CD4-positive, alpha-beta T cell treated with Interleukin-15 for 4 hours (primary cell): ENCODE measurements around the gene IL2RA.
A peak's percentile ranks its signal among the peaks of the same experiment; 100 is the strongest.
"Not testable (repeated sequence)": the region's sequence is repeated elsewhere in the genome, so short reads cannot be mapped to it uniquely, and the experiment has no call there.

Experiments
- DNase-seq: peaks from one replicate; pipeline ENCODE4 v3.0.0-alpha.2; 2020; ENCODE audit warnings: low spot score

The IL2RA gene

DNA sequence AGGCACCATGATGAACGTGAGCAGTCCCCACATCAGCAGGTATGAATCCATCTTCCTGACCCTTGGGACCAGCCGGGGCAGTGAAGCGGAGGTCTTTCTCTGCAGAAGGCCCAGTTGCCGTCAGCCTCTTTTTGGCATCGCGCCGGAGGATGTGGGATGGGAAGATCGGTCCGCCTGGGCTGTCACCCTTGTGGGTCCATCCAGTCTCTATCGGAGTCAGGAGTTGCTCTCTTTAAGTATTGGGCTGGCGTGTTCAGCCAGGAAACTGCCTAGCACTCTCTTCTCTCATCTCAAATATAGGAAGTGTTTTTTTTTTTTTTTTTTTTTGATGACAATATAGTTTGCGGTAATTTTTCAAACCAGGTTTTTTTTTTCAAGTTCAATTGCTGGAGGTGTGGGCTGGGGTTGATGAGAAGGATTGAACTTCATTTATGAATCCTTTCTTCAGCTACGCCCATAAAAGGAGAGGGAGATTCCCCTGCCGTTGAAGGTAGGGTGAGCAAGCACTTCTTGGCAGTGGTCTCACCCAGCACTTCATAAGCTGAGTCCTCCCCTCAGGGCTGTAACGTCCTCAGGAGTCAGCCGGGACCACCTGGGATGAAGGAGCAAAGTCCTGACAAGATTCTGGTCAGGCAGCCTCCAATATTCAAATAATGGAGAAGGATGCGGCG lies at the start of gene IL2RA:
TSS of gene IL2RA (minus strand) at position 267 of the 671 bp plus-strand sequence. CDS start at position 51, 216 bp downstream.
- peak; percentile 77 for DNase-seq

DNA sequence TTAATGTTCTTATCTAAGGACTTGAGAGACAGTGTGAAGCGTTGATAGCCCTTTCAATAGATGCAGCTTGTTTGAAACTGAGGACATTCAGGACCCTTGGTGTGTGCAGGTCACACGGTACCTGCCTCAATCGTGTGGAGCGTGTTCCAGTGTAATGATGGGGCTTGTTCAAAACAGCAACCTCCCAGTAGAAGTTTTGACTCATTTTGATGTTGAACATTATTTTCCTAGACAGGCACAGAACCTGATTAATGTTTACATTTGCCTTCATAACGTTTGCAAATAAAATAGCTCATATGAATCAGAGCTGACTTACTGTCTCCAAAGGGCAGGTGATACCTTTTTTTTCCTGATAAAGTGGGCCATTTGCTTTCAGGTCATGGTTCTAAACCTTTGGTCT lies 48.0 kb upstream of the IL2RA start:
- DNase-seq = no peak

DNA sequence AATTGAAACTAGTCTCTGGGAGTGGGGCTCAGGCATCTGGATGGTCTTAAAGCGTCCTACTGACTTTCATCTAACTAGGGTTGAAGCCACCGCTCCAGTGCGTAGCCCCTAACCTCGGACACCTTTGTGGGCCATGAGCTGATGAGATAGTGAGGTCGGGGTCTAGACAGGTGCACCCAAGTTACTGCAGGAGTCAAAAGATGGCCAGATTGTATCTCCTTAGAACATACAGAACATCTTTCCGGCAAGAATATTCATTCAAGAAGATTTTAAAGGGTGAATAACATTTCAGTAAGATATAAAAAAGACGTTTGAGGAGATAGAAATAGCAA lies 47.2 kb upstream of the IL2RA start:
- DNase-seq = no peak

DNA sequence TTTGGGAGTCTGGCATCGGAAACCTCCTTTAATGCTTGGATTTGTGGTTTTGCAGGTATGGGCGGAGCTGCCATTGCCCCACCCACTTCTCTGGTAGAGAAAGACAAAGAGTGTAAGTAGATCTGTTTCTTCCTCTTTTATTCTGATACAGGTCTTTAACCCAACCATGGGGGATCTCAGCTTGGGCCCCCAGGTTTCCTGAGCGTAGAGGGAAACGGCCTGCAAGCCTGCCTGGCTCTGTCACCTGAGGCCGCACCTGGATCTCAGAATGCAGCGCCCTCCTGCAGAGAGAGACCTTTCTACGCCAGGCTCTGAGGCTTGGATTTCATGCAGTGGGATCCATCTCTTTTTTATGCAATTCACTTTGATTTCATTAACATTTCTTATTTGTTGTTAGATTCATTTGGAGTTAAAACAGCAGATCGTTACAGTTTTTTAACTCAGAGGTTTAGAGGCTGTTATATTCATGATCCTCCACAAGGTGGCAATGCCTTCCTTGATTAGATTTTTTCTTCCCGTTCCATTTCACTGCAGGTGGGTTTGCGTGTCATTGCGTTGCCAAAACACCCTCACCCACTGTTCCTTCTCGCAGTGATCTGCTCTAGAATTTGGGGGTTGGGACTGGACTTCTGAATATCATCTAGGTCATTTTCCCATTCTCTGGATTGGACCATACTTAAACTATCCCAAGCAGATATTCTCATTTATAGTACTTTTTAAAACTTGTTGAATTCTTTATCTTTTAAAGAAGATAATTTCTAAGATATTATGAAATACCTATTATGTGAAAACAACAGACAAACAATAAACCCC lies 46.7 kb upstream of the IL2RA start:
- peak; percentile 59 for DNase-seq

DNA sequence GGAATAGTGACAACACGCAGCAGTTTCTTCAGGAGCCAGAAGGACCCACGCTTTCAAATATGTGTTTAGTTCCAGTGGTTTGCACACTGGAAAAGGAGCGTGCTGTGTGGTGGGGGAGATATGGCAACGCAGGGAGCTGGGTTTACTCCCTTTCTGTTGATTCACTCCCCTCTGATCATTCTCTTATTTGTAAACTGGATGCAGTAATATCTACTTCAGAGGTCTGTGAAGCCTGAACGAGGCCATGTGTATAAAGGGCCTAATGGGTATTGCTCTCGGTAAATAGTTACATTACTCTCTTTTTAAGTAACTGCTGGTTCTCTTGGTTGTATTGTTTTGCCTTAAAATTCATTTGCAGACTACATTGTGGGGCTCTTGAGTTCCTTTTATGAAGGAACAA lies 45.9 kb upstream of the IL2RA start:
- no peak for DNase-seq

DNA sequence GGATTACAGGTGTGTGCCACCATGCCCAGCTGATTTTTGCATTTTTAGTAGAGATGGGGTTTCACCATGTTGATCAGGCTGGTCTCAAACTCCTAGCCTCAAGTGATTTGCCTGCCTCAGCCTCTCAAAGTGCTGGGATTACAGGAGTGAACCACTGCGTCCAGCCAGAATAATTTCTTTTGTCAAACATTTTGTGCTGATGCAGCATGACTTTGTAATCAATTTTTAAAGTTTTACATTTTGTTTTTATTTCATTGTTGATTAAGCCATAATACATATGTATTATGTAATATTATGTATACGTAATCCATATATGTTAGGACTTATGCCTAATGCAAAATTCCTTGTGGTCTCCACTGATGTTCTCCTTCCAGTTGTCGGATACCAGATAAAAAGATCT lies 45.4 kb upstream of the IL2RA start:
- not testable (repeated sequence) for DNase-seq

DNA sequence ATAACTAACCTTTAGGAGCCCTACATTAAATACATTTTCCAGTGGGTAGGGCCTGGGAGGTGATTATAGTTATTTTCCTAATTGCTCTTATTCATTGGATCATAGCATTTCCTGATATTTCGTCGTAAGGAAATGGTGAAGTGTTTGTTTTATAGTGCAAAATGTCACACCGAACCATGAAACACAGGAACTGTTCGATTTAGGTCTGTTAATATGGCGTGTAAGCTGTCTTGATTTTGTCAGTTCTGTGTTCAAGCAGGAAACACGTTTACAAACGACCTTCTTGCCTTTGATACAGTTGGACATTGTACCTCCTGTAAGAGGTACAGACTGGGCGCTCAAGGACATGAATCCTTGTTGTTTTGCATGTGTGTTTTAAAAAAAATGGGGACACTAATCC lies 41.4 kb upstream of the IL2RA start:
- DNase-seq = no peak

DNA sequence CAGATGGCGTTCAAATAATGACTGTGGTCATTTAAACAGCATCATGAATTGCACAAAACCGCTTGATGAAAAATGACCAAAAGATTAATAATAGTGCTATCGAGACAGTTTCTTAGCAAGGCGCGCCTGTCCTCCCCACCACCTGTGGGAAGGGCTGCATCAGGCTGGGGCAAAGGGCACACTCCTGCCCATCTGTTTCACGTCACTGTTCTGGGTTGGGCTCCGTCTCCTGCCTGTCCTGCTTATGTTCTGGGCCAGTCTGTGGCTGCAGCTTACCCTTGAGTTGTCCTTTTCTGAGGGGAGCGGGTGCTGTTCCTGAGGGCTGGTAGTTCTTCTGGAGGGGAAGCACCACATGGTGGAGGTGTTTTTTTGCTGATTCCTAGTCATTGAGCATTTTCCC lies 40.0 kb upstream of the IL2RA start:
- no peak for DNase-seq

DNA sequence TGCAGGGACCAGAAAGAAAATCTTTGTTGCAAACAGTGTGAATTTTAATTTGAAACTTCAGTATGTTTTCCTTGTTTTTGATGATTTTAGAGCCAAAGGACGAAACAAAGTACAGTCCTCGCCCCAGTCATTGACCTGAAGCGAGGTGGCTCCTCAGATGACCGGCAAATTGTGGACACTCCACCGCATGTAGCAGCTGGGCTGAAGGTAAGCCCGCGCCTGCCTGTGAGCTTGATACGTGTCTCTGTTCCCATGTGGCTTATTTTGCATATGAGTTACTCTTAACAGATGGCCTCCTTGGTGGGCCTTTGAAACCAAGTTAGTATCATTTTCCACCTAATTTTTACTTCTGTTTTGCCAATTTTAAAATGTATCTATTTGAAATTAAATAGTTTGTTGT lies 39.0 kb upstream of the IL2RA start:
- DNase-seq = no peak

DNA sequence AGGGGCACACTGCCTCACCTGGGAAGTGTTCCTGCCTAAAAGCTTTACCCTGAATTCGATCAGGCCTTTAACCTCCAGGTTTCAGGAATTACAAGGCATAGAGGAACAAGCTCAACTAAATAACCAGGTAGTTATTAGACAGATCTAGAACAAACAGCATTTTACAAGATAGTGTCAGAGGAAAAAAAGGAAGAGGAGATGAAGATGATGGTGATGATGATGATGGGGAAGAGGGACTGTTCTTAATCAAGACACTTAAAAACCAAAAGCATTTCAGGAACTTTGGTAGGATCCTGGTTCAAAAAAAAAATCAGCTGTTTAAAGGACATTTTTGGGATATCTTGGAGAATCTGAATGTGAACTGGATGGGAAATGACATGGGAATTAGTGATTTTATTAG lies 38.2 kb upstream of the IL2RA start:
- DNase-seq = no peak

DNA sequence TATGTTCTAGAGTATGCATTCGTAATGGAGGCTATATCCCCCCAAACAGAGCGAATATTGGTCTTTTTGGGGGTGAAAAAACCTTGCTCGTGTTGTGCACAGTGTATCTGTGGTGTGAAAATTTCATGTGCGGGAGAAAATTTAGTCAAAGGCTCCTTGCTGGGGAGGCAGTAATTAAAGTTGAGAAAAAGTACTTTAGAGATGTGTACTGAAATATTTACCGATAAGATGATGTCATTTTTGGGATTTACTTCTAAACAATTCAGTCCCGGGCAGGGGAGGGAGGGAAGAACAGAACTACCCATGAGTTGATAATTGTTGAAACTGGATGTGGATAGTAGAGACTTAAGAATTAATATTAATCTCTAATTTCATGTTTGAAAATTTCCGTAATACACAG lies 36.0 kb upstream of the IL2RA start:
- no peak for DNase-seq

DNA sequence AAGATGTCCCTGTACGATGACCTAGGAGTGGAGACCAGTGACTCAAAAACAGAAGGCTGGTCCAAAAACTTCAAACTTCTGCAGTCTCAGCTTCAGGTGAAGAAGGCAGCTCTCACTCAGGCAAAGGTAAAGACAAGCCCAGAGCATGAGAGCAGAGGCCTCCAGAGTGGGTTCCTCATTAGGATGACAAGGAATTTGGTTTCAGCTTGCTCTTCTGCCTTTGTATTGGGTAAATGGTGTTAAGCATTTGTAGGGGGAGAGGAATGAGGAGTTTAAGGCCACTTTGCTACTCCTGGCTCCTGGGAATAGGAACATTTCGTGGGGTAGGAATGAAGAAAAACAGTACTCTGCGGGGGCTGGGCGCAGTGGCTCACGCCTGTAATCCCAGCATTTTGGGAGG lies 34.9 kb upstream of the IL2RA start:
- DNase-seq = no peak

DNA sequence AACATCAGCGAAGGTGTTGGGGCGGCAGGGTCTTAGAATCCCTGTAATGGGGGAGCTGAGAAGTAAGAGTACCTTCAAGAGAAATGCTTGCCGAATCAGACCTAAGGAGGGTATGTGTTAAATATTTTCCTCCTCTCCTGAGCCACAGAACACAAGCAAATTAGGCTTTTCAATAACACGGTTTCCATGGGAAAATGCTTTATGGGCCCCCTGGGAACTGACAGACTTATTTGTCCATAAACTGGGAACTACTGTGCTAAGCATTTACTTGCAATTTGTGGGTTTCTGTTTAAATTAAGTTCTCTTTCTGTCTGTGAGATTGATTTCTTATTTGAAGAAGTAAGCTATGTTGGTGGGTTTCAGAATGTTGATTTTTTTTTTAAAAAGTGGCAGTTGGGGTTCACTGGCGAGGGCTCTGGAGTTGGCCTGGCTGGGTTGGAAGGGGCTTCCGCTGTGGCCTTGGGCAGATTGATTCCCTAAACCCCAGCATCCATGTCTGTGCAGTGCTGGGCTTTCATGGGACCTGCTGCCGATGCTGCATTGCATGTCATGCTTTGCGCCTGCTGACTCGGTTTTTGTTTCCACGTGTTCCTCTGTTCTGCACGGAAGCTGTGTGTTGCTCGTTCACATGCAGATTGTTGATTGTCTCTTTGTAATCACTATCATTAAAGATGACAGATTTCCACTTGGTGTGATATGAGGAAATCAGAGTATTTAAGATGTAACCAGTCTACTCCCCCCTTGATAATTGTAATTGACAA lies 33.8 kb upstream of the IL2RA start:
- no peak for DNase-seq

DNA sequence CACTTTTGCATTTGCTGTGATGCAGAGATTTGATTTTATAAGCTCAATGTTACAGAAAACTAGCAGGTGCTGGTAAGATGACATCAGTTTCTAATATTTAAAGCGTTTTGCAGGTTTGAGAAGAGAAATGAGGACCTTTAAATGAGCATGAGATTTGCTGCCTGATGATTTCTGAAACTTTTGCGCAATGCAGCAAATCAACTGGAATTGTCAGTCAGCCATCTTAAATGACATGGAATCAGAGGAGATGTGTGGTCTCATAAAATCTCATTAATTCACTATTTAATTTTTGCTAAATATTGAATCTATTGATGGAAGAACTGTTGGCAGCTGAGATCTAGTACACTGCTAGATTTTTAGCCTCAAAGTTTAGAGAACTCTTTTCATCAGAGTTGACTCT lies 30.6 kb upstream of the IL2RA start:
- no peak for DNase-seq

DNA sequence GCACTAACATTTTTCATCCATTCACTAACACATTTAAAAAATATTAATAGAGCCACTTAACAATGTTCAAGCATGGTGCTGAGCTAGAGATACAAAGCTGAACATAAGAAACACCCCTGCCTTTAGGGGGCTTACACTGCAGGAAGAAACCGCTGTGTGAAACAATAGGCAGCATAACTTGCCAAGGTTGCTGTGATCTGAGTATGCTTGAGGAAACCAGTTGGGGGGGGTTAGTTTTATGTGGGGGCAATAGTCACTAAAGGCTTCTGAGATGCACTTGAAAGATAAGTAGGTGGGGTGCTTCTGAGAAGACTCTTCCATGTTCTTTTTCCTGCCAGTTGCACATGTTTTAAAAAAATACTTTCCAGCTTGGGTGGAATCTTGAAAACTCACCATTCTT lies 29.5 kb upstream of the IL2RA start:
- DNase-seq = no peak

DNA sequence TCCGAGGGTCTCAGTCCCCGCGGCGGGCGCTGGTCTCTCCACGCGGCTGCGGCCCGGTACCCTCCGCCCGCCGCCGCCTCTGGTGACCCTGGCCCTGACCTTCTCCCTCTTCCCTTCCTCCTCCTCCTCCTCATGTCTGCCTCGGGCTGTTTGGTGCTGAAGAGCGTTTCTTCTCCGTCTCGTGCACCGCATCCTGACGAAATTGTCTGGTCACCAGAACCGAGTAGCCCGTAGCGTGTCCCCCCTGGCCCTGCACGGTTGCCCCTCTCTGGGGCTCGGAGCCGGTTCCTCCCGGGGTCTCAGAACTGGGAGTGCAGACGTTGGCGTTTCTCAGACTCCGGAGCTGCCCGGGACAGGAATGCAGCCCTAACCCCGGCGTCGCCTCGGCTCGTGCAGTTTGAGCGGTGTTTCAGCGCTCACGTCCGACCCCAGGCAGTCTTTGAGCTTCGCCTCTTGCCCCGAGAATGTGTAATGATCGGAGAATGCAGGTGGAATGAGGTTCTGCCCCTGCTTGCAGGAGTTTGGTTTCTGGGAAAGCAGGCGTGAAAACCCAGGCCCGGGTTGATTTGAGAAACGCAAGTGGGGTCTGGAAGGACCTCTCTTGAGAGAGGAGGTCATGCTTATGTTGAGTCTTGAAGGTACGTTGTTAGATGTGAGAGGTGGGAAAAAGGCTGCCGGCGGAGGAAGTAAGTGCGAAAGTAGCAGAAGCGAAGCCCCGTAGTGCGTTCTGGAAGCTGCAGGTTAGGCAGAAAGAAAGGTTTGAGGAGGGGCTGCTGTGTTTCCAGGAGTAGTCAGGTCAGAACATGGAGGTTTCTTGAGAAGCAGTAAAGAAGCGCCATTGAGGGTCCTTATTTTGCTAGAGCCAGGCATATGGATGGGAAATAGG lies 27.4 kb upstream of the IL2RA start:
- no peak for DNase-seq

DNA sequence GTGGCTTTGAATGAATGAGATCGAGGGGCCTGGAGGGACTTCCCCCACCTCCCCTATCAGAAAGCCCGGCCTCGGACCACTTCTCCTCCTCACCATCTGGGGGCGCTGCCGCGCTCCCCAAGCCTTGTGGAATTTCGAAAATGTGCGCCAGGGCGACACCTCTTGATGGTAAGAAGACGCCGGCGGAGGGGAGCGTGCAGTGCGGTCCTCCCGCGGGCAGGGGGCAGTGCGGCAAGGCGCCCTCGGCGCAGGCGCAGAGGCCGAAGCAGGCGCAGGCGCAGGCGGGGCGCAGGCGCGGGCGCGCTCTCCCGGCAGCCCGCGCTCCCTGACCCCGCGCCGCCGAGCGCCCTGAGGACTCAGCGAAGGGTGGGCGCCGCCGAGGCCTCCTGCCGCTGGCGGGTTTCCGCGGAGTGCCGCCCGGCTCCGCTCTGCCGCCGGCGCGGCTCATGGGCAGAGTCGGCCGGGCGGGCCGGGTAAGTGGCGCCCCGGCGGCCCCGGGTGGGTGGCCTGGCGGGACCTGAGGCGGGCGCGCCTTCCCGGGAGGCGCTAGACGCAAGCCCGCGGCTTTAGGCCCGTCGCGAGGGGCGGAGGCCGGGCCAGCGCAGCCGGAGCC lies 26.7 kb upstream of the IL2RA start, which contains the start of gene RBM17:
TSS of gene RBM17 (plus strand) at position 314 of the 613 bp plus-strand sequence. CDS start 8,032 bp downstream, outside the sequence.
- DNase-seq = peak; percentile 98

DNA sequence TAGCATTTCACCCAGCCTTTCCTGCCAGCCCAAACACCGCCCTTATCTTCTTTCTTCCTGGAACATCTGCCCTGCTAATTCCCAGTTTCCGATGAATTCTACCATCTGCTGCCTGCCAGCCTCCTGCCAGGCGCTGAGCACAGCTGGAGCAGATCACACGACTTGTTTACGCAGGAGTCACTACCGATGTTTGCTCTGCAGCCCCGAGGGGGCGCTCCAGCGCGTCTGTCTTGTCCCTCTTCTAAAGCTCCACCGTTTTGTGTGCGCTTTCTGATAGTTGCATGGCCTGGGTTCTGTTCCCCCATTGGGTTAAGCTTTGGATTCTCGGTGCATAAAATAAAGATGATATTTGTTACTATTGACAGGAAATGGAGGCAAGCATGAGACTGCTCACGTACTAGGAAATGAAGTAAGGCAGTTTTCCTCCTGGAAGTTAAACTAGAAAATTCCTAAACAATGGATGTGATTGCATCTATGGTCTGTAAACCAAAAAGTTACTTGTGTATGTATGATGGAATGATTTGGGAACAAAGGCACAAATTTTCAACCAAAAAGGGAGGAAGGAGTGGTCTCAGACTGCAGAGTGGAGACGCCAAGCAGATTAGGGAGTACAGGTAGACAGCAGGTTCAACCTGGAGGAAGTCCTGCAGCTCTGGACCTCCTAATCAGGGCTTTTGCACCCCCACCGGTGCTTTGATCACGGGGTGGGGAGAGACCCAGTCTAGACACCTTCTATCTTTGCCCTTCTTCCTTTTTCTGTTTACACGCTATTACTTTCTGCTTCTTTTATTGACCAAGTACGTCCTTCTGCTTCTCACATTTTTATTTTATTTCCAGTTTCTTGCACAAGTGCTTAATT lies 24.4 kb upstream of the IL2RA start:
- DNase-seq = peak; percentile 90

DNA sequence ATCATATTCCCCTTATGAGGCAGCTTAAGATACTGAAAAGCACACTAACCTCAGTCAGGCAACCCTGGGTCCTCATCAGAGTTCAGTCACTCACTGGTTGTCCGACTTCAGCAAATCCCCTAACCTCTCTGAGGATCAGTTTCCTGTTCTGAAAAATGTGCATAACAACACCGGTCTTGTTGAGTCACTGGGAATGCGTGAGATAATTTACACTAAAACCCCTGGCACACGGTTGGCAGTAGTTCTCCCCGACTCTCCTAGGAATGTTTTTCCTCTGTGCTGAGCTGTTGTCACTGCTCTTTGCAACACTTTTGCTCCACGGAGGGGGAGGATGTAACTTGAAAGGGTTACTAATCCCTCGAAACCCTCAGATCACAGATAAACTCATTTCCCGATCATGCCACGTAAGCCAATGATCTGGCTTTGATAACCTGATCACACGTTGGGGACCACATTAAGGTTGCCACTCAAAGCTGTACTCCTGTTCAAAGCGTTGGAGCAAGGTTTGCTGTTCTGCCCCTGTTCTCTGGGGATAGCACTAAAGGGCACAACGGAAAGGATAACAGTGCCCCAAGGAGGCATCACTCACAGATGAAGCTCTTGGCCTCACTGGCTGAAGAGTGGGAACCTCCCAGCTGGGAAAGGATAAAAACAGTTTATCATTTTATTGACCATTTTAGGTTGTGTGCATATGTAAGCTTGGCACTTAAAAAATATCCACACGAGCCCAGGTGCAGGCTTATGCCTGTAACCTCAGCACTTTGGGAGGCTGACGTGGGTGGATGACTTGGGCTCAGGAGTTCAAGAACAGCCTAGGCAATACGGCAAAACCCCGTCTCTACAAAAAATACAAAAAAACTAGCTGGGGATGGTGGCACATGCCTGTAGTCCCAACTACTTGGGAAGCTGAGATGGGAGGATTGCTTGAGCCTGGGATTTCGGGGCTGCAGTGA lies 21.6 kb upstream of the IL2RA start:
- DNase-seq = peak; percentile 64
